SK-N-SH (cell line): ENCODE data around the gene ZFP36L1.

ENCODE experiments used
- CTCF ChIP-seq: fragments of 200-600 bp; sonication (generic); IDR thresholded peaks from 2 replicates; pipeline ENCODE4 v1.6.1; 2017; ENCODE audit warnings: antibody characterized with exemption, mild to moderate bottlenecking, moderate library complexity
- EP300 ChIP-seq, 2 experiments: IDR thresholded peaks; 2 replicates each; pipeline versions ENCODE4 v1.4.0 to v1.6.1; 2012; ENCODE audit warnings: borderline replicate concordance in 1 of 2, low read depth in 1 of 2, low read length in 1 of 2
- MAX ChIP-seq: IDR thresholded peaks from 2 replicates; pipeline ENCODE4 v1.4.0; 2012; ENCODE audit warnings: low read depth
- POLR2AphosphoS5 ChIP-seq: IDR thresholded peaks from 2 replicates; pipeline ENCODE4 v1.6.1; 2012; ENCODE audit warnings: low read depth, low read length
- RFX5 ChIP-seq: IDR thresholded peaks from 2 replicates; pipeline ENCODE4 v1.6.1; 2012; ENCODE audit warnings: mild to moderate bottlenecking, improper control_type of control experiment, low read length
- TEAD4 ChIP-seq: IDR thresholded peaks from 2 replicates; pipeline ENCODE4 v1.4.0; 2012; ENCODE audit warnings: mild to moderate bottlenecking, borderline replicate concordance; ENCODE audit not compliant: insufficient read depth
- USF1 ChIP-seq: IDR thresholded peaks from 2 replicates; pipeline ENCODE4 v1.4.0; 2012; ENCODE audit warnings: low read depth, borderline replicate concordance
- USF2 ChIP-seq: fragments of 150-350 bp; IDR thresholded peaks from 2 replicates; pipeline ENCODE4 v1.6.1; 2017; ENCODE audit warnings: antibody characterized with exemption, low read length, low read depth, borderline replicate concordance

- no peak for TF ChIP-seq USF2
- no peak for TF ChIP-seq CTCF
- no peak for TF ChIP-seq POLR2AphosphoS5
- no peak for TF ChIP-seq USF1
- TF ChIP-seq MAX = no peak
- no peak for TF ChIP-seq TEAD4
- TF ChIP-seq EP300 (IDR thresholded peaks at IDR 0.05; ENCODE audit: borderline replicate concordance in 1 of 2, low read depth in 1 of 2, low read length in 1 of 2) = no peak
- TF ChIP-seq RFX5 = no peak
These were observed 44.2 kb downstream of the ZFP36L1 start for GRCh38 chr14:68748691-68749090.
